HAP-1 (cell line): Measurements from ENCODE around the gene MTG2.
A peak's percentile ranks its signal among the peaks of the same experiment; 100 is the strongest.

Experiments used
- DNase-seq, 2 experiments: peaks; one replicate each; pipeline ENCODE4 v3.0.0-alpha.2; 2016 to 2020; ENCODE audit warnings: low spot score in 2 of 2
- H3K27me3 ChIP-seq: fragments of 250-450 bp; sonication (Bioruptor Pico); 2 replicates; pipeline ENCODE4 v1.5.1; 2020; ENCODE audit warnings: low read depth, mild to moderate bottlenecking, moderate library complexity
- H3K36me3 ChIP-seq: fragments of 250-450 bp; sonication (Bioruptor Pico); replicated peaks from 2 replicates; pipeline ENCODE4 v1.5.1; 2020; ENCODE audit warnings: mild to moderate bottlenecking
- H3K4me1 ChIP-seq: fragments of 250-450 bp; sonication (Bioruptor Pico); 2 replicates; pipeline ENCODE4 v1.5.1; 2020; ENCODE audit warnings: mild to moderate bottlenecking
- H3K4me3 ChIP-seq: fragments of 250-450 bp; sonication (Bioruptor Pico); 2 replicates; pipeline ENCODE4 v1.5.1; 2020; ENCODE audit warnings: mild to moderate bottlenecking, moderate library complexity
- H3K9me3 ChIP-seq: fragments of 250-450 bp; sonication (Bioruptor Pico); 2 replicates; pipeline ENCODE4 v1.5.1; 2020; ENCODE audit warnings: mild to moderate bottlenecking, moderate library complexity
- in situ Hi-C: fragments of 300-500 bp; cut with MboI; formaldehyde crosslinking; loops from 3 replicates; pipeline ENCODE4 v1.14.3; 2020; ENCODE audit warnings: low sequenced_read_pairs, inconsistent platforms, mixed read lengths

MTG2 gene

DNA sequence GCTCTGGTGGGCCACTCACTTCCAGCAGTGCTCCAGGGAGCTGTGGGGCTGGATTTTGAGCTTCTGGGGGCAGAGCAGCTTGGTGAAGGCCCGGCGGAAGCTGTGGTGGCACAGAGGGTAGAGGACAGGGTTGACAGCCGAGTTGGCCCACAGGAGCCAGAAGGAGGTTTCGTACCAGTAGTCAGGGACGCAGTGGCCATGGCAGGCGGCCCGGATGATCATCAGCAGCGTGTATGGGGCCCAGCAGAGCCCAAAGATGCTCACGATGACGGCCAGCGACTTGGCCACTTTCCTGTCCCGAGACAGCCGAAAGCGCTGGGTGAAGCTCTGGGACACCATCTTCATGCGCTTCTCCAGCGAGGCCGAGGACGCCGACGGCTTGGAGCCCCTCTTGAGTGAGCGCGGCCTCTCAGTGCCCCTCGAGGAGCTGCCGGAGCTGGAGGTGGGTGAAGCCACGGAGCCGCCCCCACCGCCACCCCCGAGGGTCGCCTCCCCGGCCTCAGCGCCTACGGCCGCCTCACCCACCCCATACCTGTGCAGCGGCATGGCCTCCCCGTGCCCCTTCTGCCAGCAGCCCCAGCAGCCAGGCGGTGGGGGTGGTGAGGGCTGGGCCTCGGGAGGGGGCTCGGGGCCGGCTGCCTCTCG lies 33.3 kb downstream of the MTG2 start:
- Histone ChIP-seq H3K4me1 (no peaks in the 10 kb centered on the region), H3K4me3 (no peak overlapping the region), H3K9me3 (no peaks in the 10 kb centered on the region), H3K27me3 (peaks cover 69% of the 10 kb centered on the region), H3K36me3 (no peaks in the 10 kb centered on the region)
- DNase-seq, result no peak
- in situ Hi-C loops, result no loop called here

DNA sequence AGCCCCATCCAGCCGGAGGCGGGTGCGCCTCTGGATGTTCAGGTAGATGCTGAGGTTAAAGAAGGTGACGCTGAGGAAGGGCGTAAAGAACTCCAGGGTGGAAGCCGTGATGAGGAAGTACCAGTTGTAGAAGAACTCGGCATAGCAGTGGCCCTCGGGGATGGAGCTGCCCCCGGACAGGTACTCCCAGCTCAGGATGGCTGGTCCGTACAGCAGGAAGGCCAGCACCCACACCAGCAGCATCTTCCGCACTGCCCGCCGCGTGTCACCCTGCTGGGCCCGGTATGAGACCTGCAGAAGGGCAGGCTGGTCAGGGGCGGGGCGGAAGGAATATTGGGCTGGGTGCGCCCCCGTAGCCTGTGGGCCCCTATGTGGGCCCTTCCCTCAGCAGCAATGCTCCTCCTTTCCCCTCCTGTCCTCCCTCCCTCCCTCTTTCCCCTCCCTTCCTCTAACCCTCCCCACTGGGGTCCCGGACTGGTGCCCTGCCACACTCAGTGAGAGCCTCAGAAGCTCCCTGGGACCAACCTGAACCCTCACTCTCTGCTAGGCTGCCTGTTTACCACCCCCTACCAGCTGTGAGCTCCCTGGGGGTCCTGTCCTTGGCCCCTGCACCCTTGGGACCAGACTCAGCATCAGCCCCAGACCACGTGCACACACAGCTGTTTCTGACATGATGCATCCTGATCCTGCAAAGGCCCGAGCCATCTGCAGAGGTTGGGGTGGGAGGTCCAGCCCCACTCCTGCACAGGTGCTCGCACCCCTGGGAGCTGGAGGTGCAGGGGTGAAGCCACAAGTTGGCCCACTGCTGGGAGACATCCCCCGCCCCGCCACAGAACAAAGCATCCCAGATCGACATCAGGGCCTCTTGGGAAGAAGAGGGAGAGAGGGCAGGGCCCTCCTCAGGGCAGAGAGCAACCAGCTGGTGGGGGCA lies 34.1 kb downstream of the MTG2 start:
- in situ Hi-C loops, result no loop called here
- Histone ChIP-seq H3K27me3 (peaks cover 73% of the 10 kb centered on the region), H3K4me1 (no peaks in the 10 kb centered on the region), H3K36me3 (no peaks in the 10 kb centered on the region), H3K4me3 (no peak overlapping the region), H3K9me3 (no peaks in the 10 kb centered on the region)
- no peak for DNase-seq

DNA sequence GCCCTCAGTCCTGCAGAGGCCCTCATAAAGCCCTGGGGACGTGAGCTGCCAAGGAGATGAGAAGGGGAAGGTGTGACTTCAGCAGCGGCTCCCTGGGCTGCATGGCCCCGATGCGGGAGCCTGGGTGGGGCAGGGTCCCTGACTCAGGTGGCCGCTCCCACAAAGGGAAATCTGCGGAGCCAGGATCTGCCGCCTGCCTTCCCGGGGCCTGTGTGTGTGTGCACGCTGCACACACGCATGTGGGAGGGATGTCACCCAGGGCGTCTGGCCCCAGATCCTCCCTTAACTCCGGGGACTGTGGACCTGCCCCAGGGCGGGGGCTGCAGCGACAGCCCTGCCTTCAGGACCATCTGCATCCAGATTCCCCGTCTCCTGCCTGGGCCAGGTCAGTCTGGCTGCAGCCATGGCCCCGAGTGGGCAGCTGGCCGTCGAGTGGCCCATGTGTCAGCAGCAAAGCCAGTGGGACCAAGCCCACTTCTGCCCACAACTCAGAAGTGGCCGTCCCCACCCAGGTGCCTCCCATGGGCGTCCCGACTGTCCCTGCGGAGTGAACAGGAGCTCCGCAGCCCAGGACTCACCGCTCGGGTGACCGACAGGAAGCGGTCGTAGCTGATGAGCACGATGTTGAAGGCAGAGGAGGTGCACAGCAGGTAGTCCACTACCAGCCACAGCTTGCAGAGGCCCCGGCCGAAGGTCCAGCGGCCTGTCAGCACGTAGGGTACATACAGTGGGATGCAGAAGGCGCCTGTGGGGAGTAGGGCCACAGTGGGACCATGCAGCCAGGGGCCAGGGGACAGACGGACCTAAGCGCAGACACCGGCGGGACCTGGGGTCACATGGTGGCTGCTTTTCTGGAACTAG lies 35.3 kb downstream of the MTG2 start:
- in situ Hi-C loops, result no loop called here
- no peak for DNase-seq
- Histone ChIP-seq H3K27me3 (peaks cover 83% of the 10 kb centered on the region), H3K4me3 (no peak overlapping the region), H3K9me3 (no peaks in the 10 kb centered on the region), H3K36me3 (no peaks in the 10 kb centered on the region), H3K4me1 (no peaks in the 10 kb centered on the region)

DNA sequence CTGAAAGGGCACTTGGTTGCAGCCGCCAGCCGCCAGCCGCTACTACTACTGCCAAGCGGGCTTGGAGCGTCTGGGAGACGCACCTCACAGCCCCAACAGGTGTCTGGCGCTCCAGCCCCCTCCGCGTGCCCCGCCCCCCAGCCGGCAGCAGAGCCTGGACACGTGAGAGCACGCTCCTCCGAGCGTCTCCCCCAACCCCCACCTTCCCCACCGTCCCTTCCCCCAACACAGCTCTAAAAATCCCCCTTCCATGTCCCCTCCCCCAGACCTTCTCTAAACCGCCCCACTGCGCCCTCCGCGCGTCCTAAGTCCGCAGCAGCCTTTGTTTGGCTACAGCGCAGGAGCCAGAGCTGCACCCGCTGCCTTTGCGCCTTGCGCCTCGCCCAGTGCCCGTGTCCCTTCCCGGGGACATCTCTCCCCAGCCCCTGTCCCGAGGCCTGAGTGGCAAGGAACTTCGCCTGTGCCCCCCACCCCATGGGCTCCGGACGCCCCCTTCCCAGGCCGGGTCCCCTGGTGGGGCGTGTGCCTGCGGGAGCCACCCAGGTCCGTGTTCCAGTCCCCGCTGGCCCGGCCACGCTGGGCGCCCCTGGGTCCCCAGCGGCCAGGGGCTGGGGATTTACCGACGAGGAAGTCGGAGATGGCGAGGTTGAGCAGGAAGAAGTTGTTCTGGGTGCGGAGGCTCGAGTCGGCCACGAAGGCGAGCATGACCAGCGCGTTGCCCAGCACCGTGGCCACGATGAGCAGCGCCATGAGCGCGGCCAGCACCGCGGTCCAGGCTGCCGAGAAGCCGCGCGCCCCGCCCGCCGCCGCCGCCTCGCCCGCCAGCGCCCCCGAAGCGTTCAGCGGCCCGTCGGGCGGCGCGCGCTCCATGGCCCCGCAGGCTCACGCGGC lies 36.5 kb downstream of the MTG2 start:
- Histone ChIP-seq H3K9me3 (no peaks in the 10 kb centered on the region), H3K4me1 (no peaks in the 10 kb centered on the region), H3K36me3 (no peaks in the 10 kb centered on the region), H3K27me3 (peaks cover 78% of the 10 kb centered on the region), H3K4me3 (no peak overlapping the region)
- no peak for DNase-seq
- in situ Hi-C loops, result no loop called here

DNA sequence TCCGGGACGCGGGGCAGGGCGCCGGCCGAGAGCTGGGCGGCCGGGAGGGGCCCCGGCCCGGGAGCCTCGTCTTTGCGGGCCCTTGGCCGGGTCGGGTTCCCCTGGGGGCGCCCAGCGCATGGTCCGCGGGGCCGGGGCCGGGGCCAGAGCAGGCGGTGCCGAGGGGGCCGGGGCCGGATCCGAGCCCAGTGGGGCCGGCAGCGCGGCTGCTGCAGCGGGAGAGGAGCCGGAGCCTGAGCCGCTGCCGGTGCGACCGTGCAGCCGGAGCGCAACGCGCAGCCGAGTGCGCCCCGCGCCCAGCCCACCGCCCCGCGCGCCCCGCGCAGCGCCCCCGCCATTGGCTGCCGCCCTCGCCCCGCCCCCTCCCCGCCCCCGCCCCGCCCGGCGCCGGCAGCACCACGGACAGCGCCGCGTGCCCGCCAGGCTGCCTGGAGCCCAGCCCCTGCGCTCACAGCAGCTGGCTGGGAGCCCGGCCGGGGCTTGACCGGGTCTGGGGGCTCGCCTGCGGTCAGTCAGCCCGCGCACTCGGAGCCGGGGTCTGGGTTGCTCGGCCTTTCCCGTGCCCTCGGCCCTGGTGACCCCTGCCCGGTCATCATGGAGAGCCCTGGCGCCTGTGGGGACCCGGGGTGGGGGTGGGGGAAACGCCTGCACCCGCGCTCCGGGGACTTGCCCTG lies 37.3 kb downstream of the MTG2 start, which contains the start of gene HRH3:
TSS of gene HRH3 (minus strand) at position 287 of the 674 bp plus-strand sequence. CDS start 308 bp downstream, outside the sequence.
- Histone ChIP-seq H3K9me3 (no peaks in the 10 kb centered on the region), H3K36me3 (no peaks in the 10 kb centered on the region), H3K4me1 (no peaks in the 10 kb centered on the region), H3K4me3 (no peak within 1 kb of the TSS), H3K27me3 (peaks cover 74% of the 10 kb centered on the region)
- in situ Hi-C loops, result no loop called here
- DNase-seq, result peak; percentile 26 to 67

DNA sequence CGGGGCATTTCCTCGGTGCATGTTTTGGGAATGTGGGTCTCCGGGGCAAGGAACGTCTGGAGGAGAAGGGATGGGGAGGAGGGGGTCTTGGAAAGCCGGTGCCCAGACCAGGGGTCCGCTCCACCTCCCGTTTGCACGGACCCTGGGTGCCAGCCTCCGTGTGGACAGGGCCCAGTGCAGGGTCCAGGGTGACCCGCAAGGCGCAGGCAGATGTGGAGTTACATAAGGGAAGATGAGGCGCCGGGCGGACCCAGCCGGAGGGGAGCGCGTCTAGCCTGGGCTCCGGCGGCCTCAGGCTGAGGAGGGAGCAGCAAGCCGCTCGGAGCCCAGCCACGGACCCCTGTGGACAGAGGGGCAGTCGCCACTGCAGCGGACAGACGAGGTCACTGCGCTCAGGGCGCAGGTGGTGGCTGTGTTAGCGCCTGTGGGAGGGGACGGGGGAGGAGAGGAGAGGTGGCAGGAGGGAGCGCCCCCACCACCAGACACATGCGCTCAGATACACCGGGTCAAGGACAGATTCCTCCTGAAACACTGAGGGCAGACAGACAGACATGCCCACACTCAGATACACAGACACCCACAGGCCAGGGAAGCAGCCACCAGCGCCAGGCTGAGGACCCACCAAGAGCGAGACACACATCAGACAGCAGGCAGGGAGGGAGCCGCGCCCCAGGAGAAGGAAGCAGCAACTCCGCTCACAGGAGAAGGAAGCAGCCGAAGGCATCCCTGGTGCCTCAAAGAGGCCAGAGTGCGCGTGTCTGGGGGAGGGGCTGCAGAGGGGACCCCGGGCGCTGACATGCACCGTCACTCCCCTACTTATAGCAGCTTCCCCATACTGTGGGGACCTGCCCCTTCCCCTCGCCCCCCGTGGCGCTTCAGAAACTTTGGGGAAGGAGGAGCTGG lies 38.1 kb downstream of the MTG2 start:
- no peaks in the 10 kb centered on the region for H3K36me3 ChIP-seq
- no peaks in the 10 kb centered on the region for H3K9me3 ChIP-seq
- peaks cover 72% of the 10 kb centered on the region for H3K27me3 ChIP-seq
- no peaks in the 10 kb centered on the region for H3K4me1 ChIP-seq
- in situ Hi-C loops, result no loop called here
- DNase-seq, result no peak
- no peak overlapping the region for H3K4me3 ChIP-seq

DNA sequence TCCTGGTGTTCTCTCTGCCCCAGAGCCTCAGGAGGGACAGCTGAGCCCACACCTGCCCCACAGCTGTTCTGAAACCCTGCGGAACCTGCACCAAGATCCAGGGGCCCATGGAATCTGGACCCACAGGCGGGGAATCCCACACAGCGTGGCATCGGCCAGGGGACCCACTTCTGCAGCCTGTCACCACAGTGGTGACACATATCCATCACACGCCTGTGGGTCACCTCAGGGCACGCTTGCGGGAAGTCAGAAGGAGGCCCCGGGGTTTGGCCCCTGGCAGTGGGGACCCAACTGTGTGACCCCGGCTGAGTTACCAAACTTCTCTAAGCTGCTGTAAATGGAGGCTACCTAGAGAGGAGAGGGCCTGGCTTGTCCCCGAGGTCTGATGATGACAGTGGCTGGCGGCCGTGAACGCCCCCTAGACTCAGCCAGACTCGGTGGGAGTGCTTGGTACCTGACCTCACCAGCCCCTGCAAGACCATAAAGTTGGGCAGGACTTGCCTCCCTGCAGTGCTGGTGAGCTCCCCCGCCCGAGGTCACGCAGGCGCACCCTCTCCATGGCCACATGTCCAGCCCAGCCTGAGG lies 39.5 kb downstream of the MTG2 start:
- Histone ChIP-seq H3K9me3 (no peaks in the 10 kb centered on the region), H3K36me3 (no peaks in the 10 kb centered on the region), H3K27me3 (peaks cover 69% of the 10 kb centered on the region), H3K4me1 (no peaks in the 10 kb centered on the region), H3K4me3 (no peak overlapping the region)
- no peak for DNase-seq
- in situ Hi-C loops, result no loop called here

DNA sequence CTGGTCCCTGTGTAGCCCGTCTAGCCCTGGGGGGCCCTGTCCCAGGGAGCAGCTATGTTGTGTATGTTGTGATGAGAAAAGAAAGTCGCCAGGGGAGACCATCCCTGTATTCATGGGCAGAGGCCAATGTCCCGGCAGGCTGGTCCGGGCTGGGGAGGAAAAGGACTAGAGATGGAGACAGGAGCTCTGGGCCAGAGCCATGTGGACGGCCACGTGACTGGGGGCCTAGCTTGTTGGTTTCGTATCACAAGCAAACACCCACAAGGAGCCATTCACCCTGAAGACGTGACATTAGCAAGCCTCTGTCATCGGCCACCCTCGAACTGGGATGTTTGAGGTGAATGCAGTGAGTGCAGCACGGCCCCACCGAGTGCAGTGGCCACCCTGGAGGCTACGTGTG lies 40.1 kb downstream of the MTG2 start:
- Histone ChIP-seq H3K4me1 (no peaks in the 10 kb centered on the region), H3K4me3 (no peak overlapping the region), H3K36me3 (no peaks in the 10 kb centered on the region), H3K27me3 (peaks cover 63% of the 10 kb centered on the region), H3K9me3 (no peaks in the 10 kb centered on the region)
- in situ Hi-C loops, result no loop called here
- no peak for DNase-seq

DNA sequence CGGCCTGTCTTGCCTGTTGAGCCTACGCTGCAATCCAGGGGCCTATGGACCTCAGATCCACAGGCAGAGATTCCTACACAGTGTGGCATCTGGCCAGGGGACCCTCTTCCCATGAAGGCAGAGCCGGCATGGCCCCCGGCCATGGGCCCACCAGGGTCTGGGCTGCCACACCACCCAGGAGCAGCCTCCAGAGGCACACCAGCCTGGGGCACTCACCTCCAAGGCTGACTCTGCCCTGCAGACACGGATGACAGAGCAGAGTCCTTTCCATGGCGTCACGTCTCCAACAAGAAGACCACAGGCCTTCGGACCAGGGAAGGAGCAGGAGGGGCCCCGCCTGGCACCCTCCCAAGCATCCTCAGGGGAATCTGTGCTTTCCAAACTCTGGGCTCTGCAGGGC lies 40.7 kb downstream of the MTG2 start:
- Histone ChIP-seq H3K36me3 (no peaks in the 10 kb centered on the region), H3K4me1 (no peaks in the 10 kb centered on the region), H3K9me3 (no peaks in the 10 kb centered on the region), H3K4me3 (no peak overlapping the region), H3K27me3 (peaks cover 57% of the 10 kb centered on the region)
- DNase-seq, result no peak
- in situ Hi-C loops, result no loop called here

DNA sequence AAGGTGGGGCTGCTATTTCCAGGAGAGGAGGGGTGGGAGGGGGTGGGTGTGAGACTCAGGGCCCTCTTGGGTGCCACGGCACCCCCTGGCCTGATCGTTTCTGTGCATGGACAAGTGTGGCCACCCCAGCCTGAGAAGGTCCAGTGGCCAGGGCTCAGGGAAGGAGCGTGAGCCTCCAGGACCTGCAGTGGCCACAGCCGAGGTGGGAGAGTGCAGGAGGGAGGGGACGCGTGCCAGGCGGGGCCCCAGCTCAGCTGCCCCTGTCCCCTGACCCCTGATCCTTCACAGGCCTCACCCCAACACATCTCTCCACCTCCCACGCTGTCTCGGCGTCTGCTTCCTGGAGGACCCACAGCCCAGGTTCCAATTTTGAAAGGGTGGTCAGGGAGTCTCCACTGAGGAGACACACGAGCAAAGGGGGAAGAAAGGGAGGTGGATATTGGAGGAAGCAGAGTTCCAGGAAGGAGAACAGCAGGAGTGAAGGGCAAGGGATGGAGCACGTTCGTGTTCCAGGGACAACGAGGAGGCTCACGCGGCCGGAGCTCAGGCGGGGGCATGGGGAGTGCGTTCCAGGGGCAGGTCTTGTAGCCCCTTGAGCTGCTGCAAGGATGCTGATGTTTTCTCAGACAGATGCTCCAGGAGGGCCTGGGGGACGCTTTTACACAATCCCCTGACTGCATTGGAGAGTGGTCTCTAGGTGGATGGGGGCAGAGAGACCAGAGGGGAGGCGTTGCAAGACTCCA lies 41.5 kb downstream of the MTG2 start:
- no peak overlapping the region for H3K4me3 ChIP-seq
- H3K36me3 ChIP-seq, result no peaks in the 10 kb centered on the region
- peaks cover 49% of the 10 kb centered on the region for H3K27me3 ChIP-seq
- H3K9me3 ChIP-seq, result no peaks in the 10 kb centered on the region
- no peaks in the 10 kb centered on the region for H3K4me1 ChIP-seq
- in situ Hi-C loops, result no loop called here
- no peak for DNase-seq

DNA sequence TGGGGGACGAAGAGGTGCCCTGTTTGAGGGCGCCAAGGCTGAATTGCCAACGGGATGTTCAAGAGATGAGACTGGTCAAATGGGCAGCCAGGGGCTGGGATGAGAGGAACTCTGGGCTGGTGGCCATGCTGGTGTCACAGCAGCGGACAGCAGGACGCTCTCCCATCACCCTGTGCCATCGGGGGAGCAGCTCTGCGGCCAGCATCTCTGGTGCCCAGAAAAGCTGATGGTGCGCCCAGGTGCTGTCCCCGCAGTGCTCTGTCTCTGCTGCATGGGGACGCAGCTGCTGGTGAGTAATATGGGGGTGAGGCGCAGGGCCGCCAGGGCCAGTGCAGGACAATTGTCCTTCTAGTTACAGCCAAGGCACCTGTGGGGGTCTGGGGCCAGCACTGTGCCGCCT lies 42.2 kb downstream of the MTG2 start:
- Histone ChIP-seq H3K4me3 (no peak overlapping the region), H3K9me3 (no peaks in the 10 kb centered on the region), H3K36me3 (no peaks in the 10 kb centered on the region), H3K4me1 (no peaks in the 10 kb centered on the region), H3K27me3 (peaks cover 46% of the 10 kb centered on the region)
- in situ Hi-C loops, result no loop called here
- no peak for DNase-seq
